HEK293 (cell line): ENCODE measurements around the gene INSYN2B.

Source experiments
- CTCF ChIA-PET: fragments of 350-600 bp; formaldehyde crosslinking; extraction: SDS; loops from one replicate; lab custom pipeline; 2021; ENCODE audit warnings: antibody characterized with exemption; lab: Yijun Ruan, JAX
- POLR2A ChIA-PET: fragments of 300-600 bp; formaldehyde crosslinking; extraction: SDS; loops from one replicate; lab custom pipeline; 2020; ENCODE audit warnings: antibody characterized with exemption, inconsistent platforms; lab: Yijun Ruan, JAX
- H3K27ac ChIP-seq: fragments of 200-500 bp; sonication (Bioruptor generic); 2 replicates; pipeline ENCODE4 v1.5.1; 2014; ENCODE audit warnings: low read depth, low read length, control low read depth, inconsistent platforms; ENCODE audit errors: extremely low read depth
- H3K36me3 ChIP-seq, 2 experiments: fragments of 200-500 bp in 1 of 2; sonication (Bioruptor generic) in 1 of 2; 1 replicate in 1 of 2; 2 replicates in 1 of 2; pipeline ENCODE4 v1.5.1; 2014 to 2017; ENCODE audit warnings: inconsistent platforms in 2 of 2, low read length in 2 of 2; ENCODE audit not compliant: control insufficient read depth in 2 of 2, insufficient read depth in 1 of 2
- H3K4me1 ChIP-seq: fragments of 200-500 bp; sonication (Bioruptor generic); 2 replicates; pipeline ENCODE4 v1.5.1; 2014; ENCODE audit warnings: mild to moderate bottlenecking, low read length, inconsistent platforms; ENCODE audit not compliant: control insufficient read depth, insufficient read depth
- H3K4me3 ChIP-seq: 2 replicates; pipeline ENCODE4 v1.5.1; 2011; ENCODE audit warnings: low read depth, mild to moderate bottlenecking, control low read depth, low read length, moderate library complexity
- H3K9me3 ChIP-seq: fragments of 200-500 bp; sonication (Bioruptor generic); 2 replicates; pipeline ENCODE4 v1.5.1; 2014; ENCODE audit warnings: low read depth, low read length, inconsistent platforms; ENCODE audit not compliant: control insufficient read depth, insufficient read depth
- GLI4 ChIP-seq: fragments of 450-650 bp; formaldehyde crosslinking; IDR thresholded peaks from 2 replicates; pipeline ENCODE4 v1.5.1; 2016; ENCODE audit warnings: missing biosample characterization, missing genetic modification characterization
- OSR2 ChIP-seq: fragments of 450-650 bp; formaldehyde crosslinking; IDR thresholded peaks from 2 replicates; pipeline ENCODE4 v1.5.1; 2016; ENCODE audit warnings: missing biosample characterization, missing genetic modification characterization
- ZBTB17 ChIP-seq: fragments of 450-650 bp; formaldehyde crosslinking; IDR thresholded peaks from 2 replicates; pipeline ENCODE4 v1.5.1; 2016; ENCODE audit warnings: missing biosample characterization, missing genetic modification characterization
- ZBTB44 ChIP-seq: fragments of 450-650 bp; IDR thresholded peaks from 2 replicates; pipeline ENCODE4 v1.5.1; 2018; ENCODE audit warnings: missing biosample characterization, mild to moderate bottlenecking, missing genetic modification characterization
- ZFP37 ChIP-seq: fragments of 450-650 bp; formaldehyde crosslinking; IDR thresholded peaks from 2 replicates; pipeline ENCODE4 v1.5.1; 2016; ENCODE audit warnings: missing biosample characterization, missing genetic modification characterization
- ZIC2 ChIP-seq: fragments of 450-650 bp; formaldehyde crosslinking; IDR thresholded peaks from 2 replicates; pipeline ENCODE4 v1.5.1; 2016; ENCODE audit warnings: missing biosample characterization, missing genetic modification characterization
- ZNF138 ChIP-seq: fragments of 450-650 bp; formaldehyde crosslinking; IDR thresholded peaks from 2 replicates; pipeline ENCODE4 v1.5.1; 2016; ENCODE audit warnings: missing biosample characterization, missing genetic modification characterization, borderline replicate concordance
- ZNF157 ChIP-seq: fragments of 450-650 bp; formaldehyde crosslinking; IDR thresholded peaks from 2 replicates; pipeline ENCODE4 v1.5.1; 2016; ENCODE audit warnings: missing biosample characterization, missing genetic modification characterization
- ZNF211 ChIP-seq: fragments of 450-650 bp; formaldehyde crosslinking; IDR thresholded peaks from 2 replicates; pipeline ENCODE4 v1.5.1; 2016; ENCODE audit warnings: low read depth, missing biosample characterization, missing genetic modification characterization
- ZNF398 ChIP-seq: fragments of 450-650 bp; formaldehyde crosslinking; IDR thresholded peaks from 2 replicates; pipeline ENCODE4 v1.5.1; 2017; ENCODE audit warnings: missing biosample characterization, missing genetic modification characterization
- ZNF416 ChIP-seq: fragments of 450-650 bp; formaldehyde crosslinking; IDR thresholded peaks from 2 replicates; pipeline ENCODE4 v1.5.1; 2016; ENCODE audit warnings: missing biosample characterization, missing genetic modification characterization
- ZNF426 ChIP-seq: fragments of 450-650 bp; formaldehyde crosslinking; IDR thresholded peaks from 2 replicates; pipeline ENCODE4 v1.5.1; 2017; ENCODE audit warnings: missing biosample characterization, missing genetic modification characterization, mild to moderate bottlenecking, inconsistent platforms, moderate library complexity
- ZNF621 ChIP-seq: fragments of 450-650 bp; formaldehyde crosslinking; IDR thresholded peaks from 2 replicates; pipeline ENCODE4 v1.5.1; 2017; ENCODE audit warnings: missing biosample characterization, missing genetic modification characterization
- ZNF639 ChIP-seq: fragments of 450-650 bp; formaldehyde crosslinking; IDR thresholded peaks from 2 replicates; pipeline ENCODE4 v1.5.1; 2016; ENCODE audit warnings: missing biosample characterization, missing genetic modification characterization
- ZNF645 ChIP-seq: fragments of 450-650 bp; formaldehyde crosslinking; IDR thresholded peaks from 2 replicates; pipeline ENCODE4; 2016; ENCODE audit warnings: missing biosample characterization, missing genetic modification characterization

The INSYN2B gene

GRCh38 chr5:169950333-169950732, 30.0 kb downstream of the INSYN2B start:
- CTCF ChIA-PET: interaction anchor here (1.2 to 2.3 kb wide), 2 partner anchors 30 to 121 kb away, joined by 4 to 6 read pairs; partner anchors contain the start of gene INSYN2B
- TF ChIP-seq OSR2: no peak
- no peak for TF ChIP-seq ZFP37 (tag by site-specific recombination)
- Histone ChIP-seq H3K4me1 (no peaks in the 10 kb centered on the region), H3K9me3 (no peaks in the 10 kb centered on the region), H3K27ac (no peak overlapping the region), H3K36me3 (no peaks in the 10 kb centered on the region), H3K4me3 (no peak overlapping the region)
- POLR2A ChIA-PET: no interaction called here

GRCh38 chr5:169946743-169947295, 33.5 kb downstream of the INSYN2B start:
- TF ChIP-seq ZBTB17: no peak
- TF ChIP-seq ZNF157 (tag by site-specific recombination): no peak
- no peak for TF ChIP-seq ZNF138
- TF ChIP-seq ZNF621 (tag by site-specific recombination): no peak
- no peak for TF ChIP-seq ZNF426 (tag by site-specific recombination)
- TF ChIP-seq ZBTB44 (tag by site-specific recombination): no peak
- TF ChIP-seq ZNF398 (tag by site-specific recombination): no peak
- Histone ChIP-seq H3K27ac (no peak overlapping the region), H3K36me3 (no peaks in the 10 kb centered on the region), H3K9me3 (no peaks in the 10 kb centered on the region), H3K4me3 (no peak overlapping the region), H3K4me1 (no peaks in the 10 kb centered on the region)
- ChIA-PET POLR2A (no interaction called here), CTCF (no interaction called here)

GRCh38 chr5:169945831-169946261, 34.4 kb downstream of the INSYN2B start:
- H3K9me3 ChIP-seq: no peaks in the 10 kb centered on the region
- ChIA-PET CTCF (interaction anchor here (0.6 to 2.4 kb wide), 2 partner anchors 35 to 1401 kb away, joined by 3 to 10 read pairs; partner anchors contain the start of gene INSYN2B), POLR2A (no interaction called here)
- no peak overlapping the region for H3K4me3 ChIP-seq
- no peak overlapping the region for H3K27ac ChIP-seq
- TF ChIP-seq GLI4 (tag by site-specific recombination) (no peak), ZNF645 (tag by site-specific recombination) (no peak), ZNF639 (tag by site-specific recombination) (no peak), ZNF211 (tag by site-specific recombination) (no peak), ZBTB17 (no peak), ZNF416 (tag by site-specific recombination) (no peak), ZBTB44 (tag by site-specific recombination) (no peak), ZIC2 (tag by site-specific recombination) (0 out of 2 replicates have a peak, but pooled peaks have one; percentile 31)
- no peaks in the 10 kb centered on the region for H3K4me1 ChIP-seq
- no peaks in the 10 kb centered on the region for H3K36me3 ChIP-seq
